GM18907 (cell line): ENCODE results near the gene SEMA4C.

ENCODE experiments used
- ATAC-seq: cut with Tn5 transposase; IDR thresholded peaks from one replicate; pipeline ENCODE4 v1.9.1; 2021; ENCODE audit warnings: mild to moderate bottlenecking, moderate library complexity; ENCODE audit not compliant: unreplicated experiment

The SEMA4C gene

DNA sequence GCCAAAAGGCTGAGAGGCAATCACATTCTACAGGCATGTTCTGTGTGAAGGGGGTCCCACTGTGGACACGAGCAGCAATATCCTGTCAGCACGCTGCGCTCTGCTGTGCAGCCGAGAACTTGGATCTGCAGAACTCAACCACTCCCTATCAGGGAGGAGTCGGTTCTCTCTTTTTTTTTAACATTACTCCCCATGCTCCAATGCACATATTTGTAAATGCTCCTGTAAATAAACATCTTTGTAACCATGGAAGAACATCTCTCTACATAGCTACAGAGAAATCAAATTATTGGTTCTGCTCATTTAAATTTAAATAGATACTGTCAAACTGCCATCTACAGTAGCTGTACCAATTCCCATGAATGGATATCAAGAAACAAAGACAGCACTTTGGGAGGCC lies 23.1 kb downstream of the SEMA4C start:
- ATAC-seq: no peak

DNA sequence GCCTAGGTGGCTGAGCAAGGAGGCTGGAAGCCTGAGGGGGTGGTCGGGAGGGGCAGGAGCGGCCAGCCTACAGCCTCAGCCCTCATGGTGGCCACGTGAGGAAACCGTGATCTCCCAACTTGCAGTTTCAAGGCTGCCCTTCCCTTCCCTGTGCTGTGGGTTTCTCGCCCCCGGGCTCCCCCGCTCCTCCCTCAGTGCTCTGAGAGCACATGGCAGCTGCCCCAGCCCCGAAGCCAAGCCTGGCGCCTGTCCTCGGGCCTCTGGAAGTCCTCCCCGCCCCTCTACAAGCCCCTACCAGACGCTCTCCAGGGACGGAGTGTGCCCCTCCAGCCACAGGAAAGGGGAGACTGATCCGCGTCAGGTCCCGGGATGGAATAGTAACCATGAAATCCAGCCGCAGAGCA lies 25.5 kb downstream of the SEMA4C start:
- no peak for ATAC-seq

DNA sequence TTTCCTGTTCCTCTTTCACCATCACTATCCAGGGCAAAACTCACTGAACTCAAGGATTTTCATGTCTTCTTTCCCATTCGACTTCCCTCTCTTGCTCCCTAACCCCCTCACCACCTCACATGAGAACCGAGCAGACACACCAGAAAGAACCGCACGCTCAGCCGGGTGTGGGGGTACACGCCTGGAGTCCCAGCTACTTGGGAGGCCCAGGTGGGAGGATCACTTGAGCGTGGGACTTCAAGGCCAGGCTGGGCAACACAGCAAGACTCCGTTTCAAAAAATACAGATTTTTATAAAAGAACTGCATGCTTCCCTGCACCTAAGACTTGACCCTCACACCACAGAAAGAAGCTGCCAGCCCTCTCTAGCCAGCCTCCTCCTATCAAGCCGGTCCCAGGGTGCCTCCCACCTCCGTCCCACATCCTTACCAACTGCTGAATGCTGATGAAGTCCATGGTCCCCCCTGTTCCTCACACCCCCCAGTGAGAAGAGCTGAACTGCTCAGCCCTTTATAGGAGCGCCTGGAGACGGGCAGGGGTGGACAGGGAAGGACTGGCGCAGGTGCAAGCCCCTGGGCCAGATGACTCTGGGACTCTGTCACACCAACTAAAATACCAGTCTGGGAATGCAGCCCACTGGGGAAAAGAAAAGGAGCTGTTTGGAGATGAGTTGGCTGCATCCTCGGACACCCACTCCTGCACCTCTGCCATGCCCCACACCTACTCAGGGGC lies 26.2 kb downstream of the SEMA4C start, which contains the start of gene ANKRD23:
TSS of gene ANKRD23 (minus strand) at position 484 of the 731 bp plus-strand sequence. CDS start at position 455, 29 bp downstream.
- no peak for ATAC-seq

DNA sequence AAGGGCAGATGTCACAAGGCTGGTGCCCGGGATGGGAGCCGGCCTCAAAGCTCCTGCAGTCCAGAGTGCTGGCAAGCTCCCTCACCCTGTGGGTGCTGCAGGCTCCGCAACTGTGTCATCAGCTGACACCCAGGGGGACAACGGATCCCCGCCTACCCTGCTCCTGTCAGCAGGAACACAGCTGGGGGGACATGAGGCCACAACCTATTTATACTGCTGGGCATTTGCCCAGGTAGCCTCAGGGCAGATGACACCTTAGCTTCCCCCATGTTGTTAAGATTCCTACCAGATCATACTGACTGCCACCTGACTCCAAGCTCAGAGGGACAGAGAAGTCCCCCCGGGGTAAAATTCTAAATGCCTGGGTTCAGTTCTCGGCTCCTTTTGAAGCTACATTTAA lies 27.3 kb downstream of the SEMA4C start:
- no peak for ATAC-seq

DNA sequence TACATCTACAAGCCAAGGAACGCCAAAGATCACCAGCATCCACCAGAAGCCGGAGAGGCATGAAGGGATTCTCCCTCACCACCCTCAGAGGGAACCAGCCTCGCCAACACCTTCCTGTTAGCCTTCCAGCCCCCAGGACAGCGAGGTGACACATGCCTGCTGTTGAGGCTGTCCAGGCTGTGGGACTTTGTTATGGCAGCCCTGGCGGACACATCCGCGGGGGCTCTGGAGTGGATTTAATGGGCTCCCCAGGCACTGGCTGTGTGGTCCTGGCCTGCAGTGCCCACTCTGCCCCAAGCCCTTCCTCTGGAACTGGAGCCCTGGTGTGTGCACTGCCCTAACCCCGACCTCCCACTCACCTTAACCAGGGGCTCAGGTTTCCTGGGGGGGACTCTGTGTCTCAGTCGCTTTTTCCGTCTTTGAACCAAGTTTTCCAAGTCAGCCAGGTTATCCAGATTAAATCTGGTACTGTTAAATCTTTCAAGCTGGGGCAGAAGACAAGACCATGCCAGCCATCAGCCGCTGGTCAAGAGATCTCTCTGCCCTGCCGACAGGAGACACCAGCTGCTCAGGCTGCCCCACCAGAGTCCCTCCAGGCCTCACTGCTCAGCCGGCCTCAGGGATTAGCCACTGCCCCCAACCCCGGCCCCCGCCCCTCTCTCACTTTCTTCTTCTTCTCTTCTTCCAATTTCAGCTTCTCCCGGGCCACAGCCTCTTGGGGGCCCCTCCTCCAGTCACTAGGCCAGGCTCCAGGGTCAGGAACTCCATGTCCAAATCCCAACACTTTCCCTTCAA lies 28.0 kb downstream of the SEMA4C start:
- no peak for ATAC-seq

DNA sequence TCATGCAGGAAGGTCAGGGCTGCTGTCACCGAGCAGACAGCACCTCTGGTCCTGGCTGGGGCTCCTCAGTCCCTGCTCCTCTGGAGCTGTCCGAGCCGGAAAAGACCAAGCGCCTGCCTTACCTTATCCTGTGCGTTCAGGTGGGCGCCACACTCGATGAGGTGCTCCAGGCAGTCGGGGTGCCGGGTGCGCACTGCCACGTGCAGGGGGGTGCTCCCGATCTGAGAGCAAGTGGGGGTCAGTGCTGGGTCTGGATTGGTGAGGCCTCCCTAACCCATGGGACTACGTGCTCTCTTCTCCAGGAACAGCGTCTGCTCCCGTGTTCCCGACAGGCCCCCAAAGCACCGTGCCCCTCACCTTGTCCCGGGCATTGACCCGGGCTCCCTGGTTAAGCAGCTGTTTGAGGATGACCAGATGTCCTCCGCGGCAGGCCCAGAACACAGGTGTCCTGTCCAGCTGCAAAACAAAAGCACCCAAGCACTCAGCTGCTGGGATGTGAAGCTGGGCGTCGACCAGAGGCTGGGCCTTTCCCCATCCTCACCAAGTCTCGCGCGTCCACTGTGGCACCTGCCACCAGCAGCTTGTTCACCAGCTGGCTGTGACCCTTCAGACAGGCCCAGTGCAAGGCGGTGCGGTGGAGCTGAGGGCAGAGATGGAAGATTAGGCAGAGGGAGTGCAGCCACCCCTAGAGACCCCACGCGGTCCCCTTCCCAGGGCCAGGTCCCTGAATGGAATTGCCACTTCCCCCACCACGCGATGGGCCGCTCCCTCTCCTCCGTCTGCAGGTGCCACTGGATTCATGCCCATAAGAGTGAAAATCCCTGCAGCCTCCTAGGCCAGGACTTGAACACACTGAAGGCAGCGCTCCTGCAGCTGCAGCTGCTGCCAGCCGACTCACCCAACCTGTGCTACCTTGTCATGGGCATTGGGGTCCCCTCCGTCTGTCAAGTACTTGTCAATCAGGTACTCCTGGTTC lies 29.7 kb downstream of the SEMA4C start:
- ATAC-seq: no peak

DNA sequence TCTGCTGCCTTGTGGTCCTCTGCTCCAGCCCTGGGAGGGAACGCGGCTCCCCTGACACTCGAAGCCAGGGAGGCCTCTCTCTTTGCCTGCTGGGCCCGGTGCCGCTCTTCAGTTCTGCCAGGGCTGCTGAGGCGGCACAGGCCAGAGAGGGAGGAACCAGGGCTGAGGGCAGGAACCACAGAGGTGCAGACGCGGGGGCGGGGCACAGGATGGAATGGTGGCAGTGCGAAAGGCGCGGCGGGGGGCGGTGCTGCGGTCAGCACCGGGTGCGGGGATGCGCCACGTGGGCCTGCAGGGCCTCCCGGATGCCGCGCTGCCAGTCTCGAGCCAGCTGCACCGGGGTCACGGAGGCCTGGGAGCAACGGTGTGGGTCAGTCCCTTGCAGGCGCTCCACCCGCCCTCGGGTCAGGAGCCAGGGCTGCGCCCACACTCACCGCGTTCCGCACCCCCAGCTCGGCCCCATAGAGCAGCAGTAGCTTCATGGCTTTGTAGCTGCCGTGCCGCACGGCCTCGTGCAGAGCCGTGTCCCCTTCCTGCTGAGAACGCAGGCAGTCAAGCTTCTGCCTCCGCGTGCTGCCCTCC lies 30.5 kb downstream of the SEMA4C start:
- peak; percentile 52 for ATAC-seq

DNA sequence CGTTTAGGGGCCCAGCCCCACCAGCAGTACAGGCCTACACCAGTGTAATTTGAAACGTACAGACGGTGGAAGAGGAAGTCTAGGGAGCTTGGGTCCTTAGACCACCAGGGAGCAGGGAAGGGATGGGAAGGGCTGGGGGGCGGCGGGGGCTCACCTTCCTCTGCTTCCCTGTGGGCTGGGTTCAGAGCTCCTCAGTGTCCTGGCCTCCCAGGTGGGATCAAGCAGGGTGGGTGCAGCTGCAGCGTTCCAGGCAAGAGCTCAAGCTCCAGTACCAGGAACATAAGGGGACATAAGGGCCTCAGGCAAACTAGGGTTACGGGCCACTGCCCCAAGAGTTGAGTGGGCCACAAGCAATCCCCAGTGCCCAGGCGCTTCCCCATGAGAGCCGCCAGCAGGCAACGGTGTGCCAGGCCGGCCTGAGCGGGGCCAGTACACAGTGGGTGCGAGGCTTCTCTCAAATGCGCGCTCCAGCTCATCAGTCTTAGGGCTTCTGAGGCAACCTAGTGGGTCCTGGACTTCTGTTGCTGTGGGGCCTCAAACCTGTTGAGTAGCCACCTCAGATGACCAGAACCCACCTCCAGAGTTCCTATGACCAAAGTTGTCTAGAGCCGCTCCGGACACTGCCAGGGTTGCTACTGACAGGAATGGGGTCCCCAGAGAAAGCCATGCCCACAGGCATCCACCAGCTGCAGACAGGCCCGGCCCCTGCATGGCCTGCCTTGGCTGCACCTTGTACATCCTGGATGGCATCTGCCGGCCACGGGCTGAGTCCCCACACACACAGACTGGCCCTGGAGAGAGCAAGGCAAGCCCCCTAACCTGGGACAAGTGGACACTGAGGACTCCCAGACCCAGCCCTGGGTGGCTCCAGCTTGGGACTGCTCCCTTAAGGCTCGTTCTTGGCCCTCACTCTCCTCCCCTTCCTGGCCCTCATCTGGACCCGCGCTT lies 31.3 kb downstream of the SEMA4C start:
- ATAC-seq: no peak

DNA sequence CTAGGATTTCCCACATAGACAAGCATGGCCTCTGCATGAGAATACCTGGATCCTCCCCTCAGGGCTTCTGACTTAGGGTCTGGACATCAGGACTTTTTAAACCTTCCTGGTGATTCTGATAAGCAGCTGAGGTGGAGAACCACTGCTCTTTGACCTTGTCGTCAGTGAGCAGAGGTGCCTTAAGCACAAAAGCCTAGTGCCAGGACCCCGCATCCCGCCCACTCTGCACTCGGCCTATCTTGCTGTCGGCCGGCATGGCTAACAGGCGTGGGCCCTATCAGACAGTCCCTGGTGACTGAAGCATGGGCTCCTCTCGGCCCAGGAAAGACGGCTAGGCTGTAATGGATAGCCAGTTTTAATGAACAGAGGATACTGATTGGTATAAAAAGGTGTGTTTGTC lies 32.3 kb downstream of the SEMA4C start:
- no peak for ATAC-seq

DNA sequence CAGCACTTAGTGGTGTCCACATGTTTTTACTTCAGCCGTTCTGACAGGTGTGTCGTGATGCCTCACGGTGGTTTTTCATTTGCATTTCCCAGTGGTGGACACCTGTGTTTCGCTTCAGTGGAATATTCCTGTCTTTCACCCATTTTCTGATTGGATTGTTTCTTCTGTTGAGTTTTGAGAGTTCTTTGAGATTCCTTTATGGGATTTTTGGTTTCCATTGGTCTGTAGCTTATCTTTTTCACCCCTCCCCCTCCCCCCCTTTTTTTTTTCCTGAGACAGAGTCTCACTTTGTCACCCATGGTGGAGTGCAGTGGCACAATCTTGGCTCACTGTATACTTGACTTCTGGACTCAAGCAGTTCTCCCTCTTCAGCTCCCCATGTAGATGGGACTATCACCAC lies 34.0 kb downstream of the SEMA4C start:
- ATAC-seq: no peak

DNA sequence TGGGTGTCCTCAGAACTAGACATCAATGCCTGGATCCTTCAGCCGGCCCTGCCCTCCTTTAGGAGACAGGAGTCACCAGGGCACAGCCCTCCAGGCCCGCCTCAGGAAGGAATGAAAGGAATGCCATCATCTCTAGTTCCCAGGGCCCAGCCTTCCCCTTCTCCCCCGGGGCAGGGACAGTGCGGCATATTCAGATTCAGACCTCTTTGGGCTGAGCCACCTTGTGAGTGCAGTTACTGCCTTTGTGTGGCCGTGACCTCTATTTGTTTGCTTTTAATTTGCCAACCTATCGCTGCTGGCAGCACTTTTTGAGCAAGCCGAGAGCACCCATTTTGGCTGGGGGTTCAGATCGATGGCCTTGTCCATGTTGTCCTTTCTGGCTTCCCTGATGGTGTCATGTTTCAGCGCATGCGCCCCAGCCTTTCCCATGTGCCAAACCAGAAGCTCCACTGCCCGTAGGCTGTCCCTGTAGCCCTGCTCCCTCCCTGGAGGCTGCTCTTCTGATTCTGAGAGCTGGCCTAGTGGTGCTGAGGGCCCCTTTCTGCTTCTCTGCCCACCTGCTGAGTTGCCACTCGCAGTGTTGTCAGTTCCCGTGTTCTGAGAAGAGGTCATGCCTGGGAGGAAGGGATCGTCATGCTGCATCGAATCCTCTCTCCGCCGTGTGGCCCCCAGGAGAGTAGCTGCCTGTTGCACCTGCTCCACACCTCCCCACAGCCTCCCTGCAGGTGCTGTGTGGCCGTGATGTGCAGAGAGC lies 36.9 kb downstream of the SEMA4C start:
- no peak for ATAC-seq

DNA sequence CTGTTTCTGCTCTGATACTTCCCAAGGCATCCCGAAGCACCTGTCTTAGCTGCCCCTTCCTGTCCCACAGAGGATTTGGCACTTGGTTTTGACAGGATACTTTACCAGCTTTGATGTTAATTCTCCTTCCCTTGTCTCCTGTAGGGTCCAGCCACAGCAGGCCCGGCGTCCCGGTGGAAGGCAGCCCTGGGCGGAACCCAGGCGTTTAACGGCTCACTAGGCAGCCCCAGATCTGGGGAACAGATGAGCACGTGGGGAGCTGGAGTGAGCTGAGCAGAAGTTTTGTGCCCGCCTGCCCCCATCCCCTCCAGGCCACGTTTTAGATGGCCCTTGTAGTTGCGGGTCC lies 37.5 kb downstream of the SEMA4C start:
- no peak for ATAC-seq

DNA sequence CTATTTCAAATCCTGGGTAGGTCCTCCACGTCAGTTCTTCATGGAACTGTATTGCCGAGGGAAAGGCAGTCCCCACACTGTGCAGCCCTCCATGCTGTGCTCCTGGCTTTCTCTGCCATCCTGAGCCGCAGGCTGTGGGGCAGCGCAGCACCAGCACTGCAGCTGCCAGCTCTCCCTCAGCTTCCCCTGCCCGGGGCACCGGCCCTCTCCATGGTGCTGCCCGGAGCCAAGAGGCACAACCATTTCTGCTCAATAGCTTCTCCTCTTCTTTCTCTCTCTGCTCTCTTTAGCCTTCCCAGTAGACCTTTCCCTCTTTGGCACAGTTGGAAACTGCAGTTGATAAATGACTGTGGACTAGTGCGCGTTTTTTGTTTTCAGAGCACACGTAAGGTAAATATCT lies 38.2 kb downstream of the SEMA4C start:
- ATAC-seq: no peak

DNA sequence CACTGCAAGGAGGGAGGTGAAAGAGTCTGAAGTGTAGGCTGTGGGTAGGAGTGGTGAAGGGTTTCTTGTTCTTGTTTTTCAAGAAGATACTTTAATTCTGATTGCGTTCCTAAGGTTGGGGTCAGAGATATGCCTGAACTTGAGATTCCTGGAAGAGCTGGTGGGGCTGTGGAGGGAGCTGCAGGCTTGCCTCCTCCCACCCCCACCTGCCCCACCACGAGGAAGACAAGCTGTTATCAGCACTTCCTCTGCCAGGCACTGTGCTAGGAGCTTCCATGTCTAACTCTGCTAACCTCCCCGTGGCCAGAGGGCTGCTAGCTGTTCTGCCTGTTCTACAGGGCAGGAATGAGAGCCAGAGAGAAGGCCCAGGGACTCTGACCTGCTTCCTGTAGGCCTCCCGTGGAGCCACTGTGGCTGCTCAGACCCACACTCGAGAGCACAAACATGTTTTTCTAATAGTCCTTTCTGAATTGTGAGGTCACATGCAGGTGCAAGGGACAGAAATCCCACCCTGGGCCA lies 39.8 kb downstream of the SEMA4C start:
- ATAC-seq: no peak

DNA sequence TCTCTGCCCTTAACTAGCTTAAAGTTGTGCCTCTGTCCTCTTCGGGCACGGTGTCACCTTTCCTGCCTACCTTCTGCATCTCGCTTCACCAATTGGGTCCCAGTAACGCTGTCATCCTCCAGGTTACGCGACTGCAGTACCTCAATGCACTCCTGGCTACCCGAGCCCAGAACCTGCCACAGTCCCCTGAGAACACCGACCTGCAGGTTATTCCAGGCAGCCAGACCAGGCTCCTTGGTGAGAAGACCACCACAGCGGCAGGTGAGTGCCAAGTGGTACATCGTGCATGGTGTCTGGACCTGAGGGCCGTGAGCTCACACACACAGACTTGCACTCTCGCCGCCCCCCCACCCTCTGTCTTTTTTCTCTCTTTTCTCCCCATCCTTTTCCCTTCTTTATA lies 41.0 kb downstream of the SEMA4C start:
- no peak for ATAC-seq

DNA sequence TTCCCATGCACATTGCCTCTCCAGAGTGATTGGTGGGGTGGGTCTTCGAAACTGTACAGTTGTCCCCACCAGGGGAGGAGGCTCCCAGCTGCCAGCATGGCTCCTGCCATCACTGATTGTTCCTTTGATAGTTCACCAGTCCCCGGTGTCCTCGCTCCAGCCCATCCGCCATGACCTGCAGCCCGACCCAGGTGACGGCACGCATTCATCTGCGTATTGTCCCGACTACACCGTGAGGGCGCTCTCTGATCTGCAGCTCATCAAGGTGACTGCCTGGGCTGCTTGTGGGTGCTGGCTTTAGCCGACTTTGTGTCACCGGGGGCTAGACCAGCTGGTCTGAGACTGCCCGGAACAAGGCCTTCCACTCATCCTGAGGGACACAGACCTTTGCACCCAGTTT lies 41.4 kb downstream of the SEMA4C start:
- no peak for ATAC-seq

DNA sequence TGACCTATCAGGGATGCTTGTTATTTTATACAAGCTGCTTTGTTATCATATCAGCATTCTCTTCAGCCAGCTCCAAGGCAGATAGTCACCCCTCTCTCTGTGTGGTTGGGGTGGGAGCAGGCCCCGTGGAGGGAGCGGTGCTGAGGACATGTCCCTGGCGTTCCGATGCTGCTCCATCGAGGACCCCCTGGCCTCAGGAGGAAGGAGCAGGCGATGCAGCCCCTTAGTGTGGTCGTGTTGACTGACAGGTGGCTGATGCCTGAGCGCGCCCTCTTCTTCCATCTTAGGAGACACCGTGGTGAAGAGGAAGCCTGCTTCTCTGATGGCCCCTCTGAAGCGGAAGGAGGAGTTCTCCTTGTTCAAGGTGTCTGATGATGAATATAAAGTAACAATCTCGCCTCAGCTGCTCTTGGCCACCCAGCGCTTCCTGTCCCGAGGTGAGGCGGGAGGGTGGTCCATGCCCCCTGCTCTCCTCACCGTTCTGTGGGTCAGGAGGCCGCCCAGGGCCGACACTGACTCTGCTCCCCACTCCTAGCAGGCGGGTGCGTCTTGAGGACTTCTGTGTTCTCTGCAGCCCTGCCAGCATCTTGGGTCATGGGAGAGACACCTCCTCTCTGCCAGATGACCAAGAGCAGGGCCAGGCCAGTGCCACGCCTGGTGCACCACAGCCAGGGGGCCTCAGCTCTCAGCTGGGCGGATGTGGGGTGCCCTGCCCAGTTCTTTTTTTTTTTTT lies 43.2 kb downstream of the SEMA4C start:
- no peak for ATAC-seq

DNA sequence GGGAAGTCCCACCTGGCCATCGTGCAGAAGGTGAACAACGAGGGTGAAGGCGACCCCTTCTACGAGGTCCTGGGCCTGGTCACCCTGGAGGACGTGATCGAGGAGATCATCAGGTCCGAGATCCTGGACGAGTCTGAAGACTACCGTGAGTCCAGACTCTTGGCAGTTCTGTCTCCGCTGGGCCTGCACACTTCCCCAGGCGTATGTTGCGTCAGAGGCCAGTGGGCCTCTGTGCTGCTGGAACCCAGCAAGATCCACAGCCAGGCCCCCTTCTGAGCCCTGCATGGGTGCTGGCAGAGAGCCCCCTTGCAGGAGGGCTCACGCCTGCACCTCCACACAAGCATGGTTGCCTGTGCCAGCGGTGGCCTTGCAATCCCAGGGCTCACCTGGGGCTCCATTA lies 44.8 kb downstream of the SEMA4C start:
- ATAC-seq: no peak
